BE2C (cell line): ENCODE results near the gene VMP1.

ENCODE experiments used
- DNase-seq: peaks from one replicate; pipeline ENCODE4 v3.0.0-alpha.2; 2020
- H3K27me3 ChIP-seq: fragments of 250-450 bp; sonication (Bioruptor Pico); 2 replicates; pipeline ENCODE4 v1.5.1; 2020; ENCODE audit warnings: mild to moderate bottlenecking
- H3K36me3 ChIP-seq: fragments of 250-450 bp; sonication (Bioruptor Pico); 2 replicates; pipeline ENCODE4 v1.5.1; 2020; ENCODE audit warnings: mild to moderate bottlenecking
- H3K4me1 ChIP-seq: fragments of 250-450 bp; sonication (Bioruptor Pico); 2 replicates; pipeline ENCODE4 v1.5.1; 2020
- H3K4me3 ChIP-seq: 2 replicates; pipeline ENCODE4 v1.5.1; 2011; ENCODE audit warnings: low read depth, low read length
- H3K9me3 ChIP-seq: fragments of 250-450 bp; sonication (Bioruptor Pico); 2 replicates; pipeline ENCODE4 v1.5.1; 2020
- TF ChIP-seq, protein P1 (sequence below): IDR thresholded peaks from 2 replicates; pipeline ENCODE4 v1.5.1; 2012; ENCODE audit warnings: mild to moderate bottlenecking, low read depth, low read length

The VMP1 gene

DNA sequence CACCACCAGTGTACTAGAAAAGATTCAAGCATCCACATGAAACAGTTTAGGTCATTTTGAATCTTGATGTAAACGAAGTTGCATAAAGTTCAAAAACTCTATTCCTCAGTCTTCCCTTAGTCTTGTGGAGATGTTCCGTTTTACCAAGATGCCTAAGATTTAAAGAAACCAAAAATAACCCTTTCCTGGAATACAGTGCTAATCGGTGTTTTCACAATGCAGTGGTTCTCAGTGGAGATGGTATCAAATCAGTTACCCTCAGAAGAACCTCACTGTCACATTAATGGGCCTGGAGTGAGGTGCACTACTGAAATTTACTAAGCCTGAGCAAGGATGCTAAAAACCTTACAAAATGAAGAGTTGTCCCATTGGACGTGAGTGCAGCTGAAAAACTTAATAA is 9.3 kb upstream of the VMP1 start:
- peaks cover 71% of the 10 kb centered on the region for H3K36me3 ChIP-seq
- TF ChIP-seq, protein P1, sequence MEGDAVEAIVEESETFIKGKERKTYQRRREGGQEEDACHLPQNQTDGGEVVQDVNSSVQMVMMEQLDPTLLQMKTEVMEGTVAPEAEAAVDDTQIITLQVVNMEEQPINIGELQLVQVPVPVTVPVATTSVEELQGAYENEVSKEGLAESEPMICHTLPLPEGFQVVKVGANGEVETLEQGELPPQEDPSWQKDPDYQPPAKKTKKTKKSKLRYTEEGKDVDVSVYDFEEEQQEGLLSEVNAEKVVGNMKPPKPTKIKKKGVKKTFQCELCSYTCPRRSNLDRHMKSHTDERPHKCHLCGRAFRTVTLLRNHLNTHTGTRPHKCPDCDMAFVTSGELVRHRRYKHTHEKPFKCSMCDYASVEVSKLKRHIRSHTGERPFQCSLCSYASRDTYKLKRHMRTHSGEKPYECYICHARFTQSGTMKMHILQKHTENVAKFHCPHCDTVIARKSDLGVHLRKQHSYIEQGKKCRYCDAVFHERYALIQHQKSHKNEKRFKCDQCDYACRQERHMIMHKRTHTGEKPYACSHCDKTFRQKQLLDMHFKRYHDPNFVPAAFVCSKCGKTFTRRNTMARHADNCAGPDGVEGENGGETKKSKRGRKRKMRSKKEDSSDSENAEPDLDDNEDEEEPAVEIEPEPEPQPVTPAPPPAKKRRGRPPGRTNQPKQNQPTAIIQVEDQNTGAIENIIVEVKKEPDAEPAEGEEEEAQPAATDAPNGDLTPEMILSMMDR = no peak
- no peaks in the 10 kb centered on the region for H3K27me3 ChIP-seq
- H3K4me1 ChIP-seq = no peaks in the 10 kb centered on the region
- DNase-seq = no peak
- no peak overlapping the region for H3K4me3 ChIP-seq
- no peaks in the 10 kb centered on the region for H3K9me3 ChIP-seq

DNA sequence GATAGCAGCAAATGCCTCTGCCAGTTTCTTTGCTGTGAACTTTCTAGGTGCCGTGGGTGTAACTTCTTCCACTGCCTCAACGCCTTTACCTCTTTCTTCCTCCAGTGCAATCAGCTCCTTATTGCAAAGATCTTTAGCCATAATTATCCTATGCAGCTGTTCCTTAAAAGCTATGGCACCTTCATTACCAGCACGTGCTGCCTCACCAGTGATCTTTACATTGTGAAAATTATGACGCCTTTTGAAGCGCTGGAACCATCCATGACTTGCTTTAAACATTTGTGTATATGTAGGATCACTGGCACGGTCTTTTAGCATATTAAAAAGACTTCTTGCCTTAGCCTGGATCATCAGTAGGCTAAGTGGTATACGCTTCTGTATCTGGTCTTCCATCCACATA is 8.2 kb upstream of the VMP1 start:
- TF ChIP-seq, protein P1 = no peak
- H3K4me3 ChIP-seq = no peak overlapping the region
- H3K36me3 ChIP-seq = peaks cover 70% of the 10 kb centered on the region

DNA sequence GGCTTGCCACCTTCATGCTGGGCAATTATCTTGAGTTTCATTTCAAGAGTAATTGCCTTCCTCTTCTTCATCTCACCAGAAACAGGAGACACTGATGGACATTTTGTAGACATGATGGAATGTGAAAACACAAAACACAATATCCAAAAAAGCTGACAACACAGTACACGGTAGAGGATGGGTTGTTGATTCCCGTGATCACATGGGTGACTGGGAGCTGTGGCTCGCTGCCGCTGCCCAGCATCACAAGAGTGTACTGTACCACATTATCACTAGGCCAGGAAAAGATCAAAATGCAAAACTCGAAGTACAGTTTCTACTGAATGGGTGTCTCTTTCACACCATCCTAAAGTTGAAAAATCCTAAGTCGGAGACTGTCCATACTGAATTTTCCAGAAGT is 7.7 kb upstream of the VMP1 start:
- DNase-seq = no peak
- no peaks in the 10 kb centered on the region for H3K4me1 ChIP-seq
- peaks cover 70% of the 10 kb centered on the region for H3K36me3 ChIP-seq
- TF ChIP-seq, protein P1 = no peak
- H3K4me3 ChIP-seq = no peak overlapping the region
- H3K9me3 ChIP-seq = no peaks in the 10 kb centered on the region
- H3K27me3 ChIP-seq = no peaks in the 10 kb centered on the region

More for the DNA sequence above, 8.2 kb upstream of the VMP1 start:
- no peak for DNase-seq
- Histone ChIP-seq H3K4me1 (no peaks in the 10 kb centered on the region), H3K27me3 (no peaks in the 10 kb centered on the region), H3K9me3 (no peaks in the 10 kb centered on the region)

DNA sequence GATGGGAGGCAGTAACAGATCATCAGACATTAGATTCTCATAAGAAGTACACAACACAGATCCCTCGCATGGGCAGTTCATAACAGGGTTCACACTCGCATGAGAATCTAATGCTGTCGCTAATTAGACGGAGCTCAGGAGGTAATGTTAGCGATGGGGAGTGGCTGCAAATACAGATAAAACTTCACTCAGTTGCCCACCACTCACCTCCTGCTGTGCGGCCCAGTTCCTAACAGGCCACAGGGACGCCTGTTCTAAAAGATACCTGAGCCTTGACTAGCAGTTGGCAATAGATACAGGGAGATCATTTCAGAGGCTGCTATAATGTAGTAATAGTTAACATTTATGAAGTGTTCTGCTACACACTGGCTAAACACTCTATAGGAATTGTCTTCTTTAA is 5.2 kb upstream of the VMP1 start:
- no peak overlapping the region for H3K4me3 ChIP-seq
- H3K4me1 ChIP-seq = no peaks in the 10 kb centered on the region
- H3K27me3 ChIP-seq = no peaks in the 10 kb centered on the region
- TF ChIP-seq, protein P1 = no peak
- no peak for DNase-seq
- H3K9me3 ChIP-seq = no peaks in the 10 kb centered on the region
- H3K36me3 ChIP-seq = peaks cover 59% of the 10 kb centered on the region

DNA sequence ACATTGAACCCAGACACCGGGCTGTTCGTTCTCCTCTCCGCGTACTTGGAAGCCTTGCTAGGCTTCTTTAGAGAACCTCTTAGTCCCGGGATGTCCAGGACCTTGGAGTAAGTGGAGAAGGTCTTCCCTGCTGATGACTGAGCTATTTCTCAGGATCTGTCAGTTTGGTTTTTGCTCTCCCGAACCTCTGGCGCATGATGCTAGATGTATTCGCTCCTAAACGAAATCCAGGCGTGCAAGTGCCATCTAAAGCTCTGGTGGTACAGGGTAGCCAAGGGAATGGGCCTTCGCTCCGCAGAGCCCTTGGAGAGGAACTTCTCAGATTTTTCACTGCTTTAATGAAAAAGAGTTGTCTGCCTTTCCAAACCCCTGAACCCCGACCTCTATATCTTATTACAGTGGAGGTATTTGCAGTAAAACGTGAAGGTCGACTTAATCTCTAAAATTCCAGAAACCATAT is 547 bp downstream of the VMP1 start:
- Histone ChIP-seq H3K9me3 (no peaks in the 10 kb centered on the region), H3K36me3 (peaks cover 23% of the 10 kb centered on the region), H3K4me3 (peak overlapping the region; percentile 99), H3K4me1 (no peaks in the 10 kb centered on the region), H3K27me3 (no peaks in the 10 kb centered on the region)
- TF ChIP-seq, protein P1 = no peak
- no peak for DNase-seq

- H3K4me1 ChIP-seq = no peaks in the 10 kb centered on the region
- no peaks in the 10 kb centered on the region for H3K27me3 ChIP-seq
- no peak overlapping the region for H3K4me3 ChIP-seq
- DNase-seq = no peak
- TF ChIP-seq, protein P1 = no peak
- no peaks in the 10 kb centered on the region for H3K9me3 ChIP-seq
- H3K36me3 ChIP-seq = no peaks in the 10 kb centered on the region; the same call in 1 of the 2 replicates
Measured at GRCh38 chr17:59711936-59712335, 4.5 kb downstream of the VMP1 start.
